ENCODE results near the gene INSYN1.
"Not testable (repeated sequence)": the region's sequence is repeated elsewhere in the genome, so short reads cannot be mapped to it uniquely, and the experiment has no call there.

INSYN1 gene

GRCh38 chr15:73753250-73754130 lies at the start of gene INSYN1:
TSS of gene INSYN1 (minus strand) at chr15:73753351. CDS start at chr15:73751130, 2,221 bp downstream.
- no peak for DNase-seq

GRCh38 chr15:73802431-73803041 lies 49.4 kb upstream of the INSYN1 start:
- no peak for DNase-seq

GRCh38 chr15:73800662-73801345 lies 47.7 kb upstream of the INSYN1 start:
- no peak for DNase-seq

GRCh38 chr15:73799466-73799865 lies 46.3 kb upstream of the INSYN1 start:
- DNase-seq = no peak

GRCh38 chr15:73797366-73798158 lies 44.4 kb upstream of the INSYN1 start:
- DNase-seq = no peak

GRCh38 chr15:73796331-73796831 lies 43.2 kb upstream of the INSYN1 start:
- DNase-seq = no peak

GRCh38 chr15:73794443-73795133 lies 41.4 kb upstream of the INSYN1 start:
- no peak for DNase-seq

- DNase-seq = not testable (repeated sequence)
Measured at GRCh38 chr15:73792899-73793541, 39.9 kb upstream of the INSYN1 start.

- DNase-seq = no peak
Measured at GRCh38 chr15:73792415-73792814, 39.3 kb upstream of the INSYN1 start.

GRCh38 chr15:73789521-73790240 lies 36.5 kb upstream of the INSYN1 start:
- DNase-seq = no peak

GRCh38 chr15:73787621-73788020 lies 34.5 kb upstream of the INSYN1 start:
- no peak for DNase-seq

- no peak for DNase-seq
Measured at GRCh38 chr15:73786538-73786937, 33.4 kb upstream of the INSYN1 start.

- not testable (repeated sequence) for DNase-seq
Measured at GRCh38 chr15:73785256-73786014, 32.3 kb upstream of the INSYN1 start.

- peak; percentile 61 for DNase-seq
Measured at GRCh38 chr15:73784291-73784690, 31.1 kb upstream of the INSYN1 start.

- DNase-seq = peak; percentile 56
Measured at GRCh38 chr15:73782344-73782959, 29.3 kb upstream of the INSYN1 start.

- no peak for DNase-seq
Measured at GRCh38 chr15:73781038-73781925, 28.1 kb upstream of the INSYN1 start.

- DNase-seq = no peak
Measured at GRCh38 chr15:73779974-73780373, 26.8 kb upstream of the INSYN1 start.

GRCh38 chr15:73777741-73778140 lies 24.6 kb upstream of the INSYN1 start:
- no peak for DNase-seq

Measured in NCI-H1092 (cell line).